Measurements from ENCODE around the gene CFAP221.

Gene CFAP221

GRCh38 chr2:119544075-119544938, at the start of gene CFAP221:
Gene CFAP221, plus strand, starts transcription at chr2:119544449. Its CDS starts 1,683 bp downstream, at chr2:119546132.
- Histone ChIP-seq H3K9ac (ENCODE audit: low read length) (peak within 1 kb of the TSS; percentile 67), H3K36me3 (ENCODE audit: control insufficient read depth, low read depth, low read length) (no peaks in the 10 kb centered on the region), H3K27me3 (ENCODE audit: control insufficient read depth, insufficient read depth, low read length) (peaks cover 20% of the 10 kb centered on the region), H3K4me1 (ENCODE audit: control insufficient read depth, low read depth, low read length) (peaks cover 4% of the 10 kb centered on the region), H3K4me3 (ENCODE audit: low read length) (peak within 1 kb of the TSS; percentile 72), H3K9me3 (ENCODE audit: control insufficient read depth, low read depth, low read length) (no peaks in the 10 kb centered on the region), H3K27ac (ENCODE audit: low read length) (peak within 1 kb of the TSS; percentile 55)

GRCh38 chr2:119495948-119496347, 48.3 kb upstream of the CFAP221 start:
- Histone ChIP-seq H3K27me3 (ENCODE audit: control insufficient read depth, insufficient read depth, low read length) (no peaks in the 10 kb centered on the region), H3K36me3 (ENCODE audit: control insufficient read depth, low read depth, low read length) (no peaks in the 10 kb centered on the region), H3K4me1 (ENCODE audit: control insufficient read depth, low read depth, low read length) (peaks cover 4% of the 10 kb centered on the region), H3K4me3 (ENCODE audit: low read length) (no peak overlapping the region), H3K9me3 (ENCODE audit: control insufficient read depth, low read depth, low read length) (peaks cover 13% of the 10 kb centered on the region), H3K9ac (ENCODE audit: low read length) (no peak overlapping the region), H3K27ac (ENCODE audit: low read length) (no peak overlapping the region)

- H3K27me3 ChIP-seq (ENCODE audit: control insufficient read depth, insufficient read depth, low read length): no peaks in the 10 kb centered on the region
Measured at GRCh38 chr2:119496682-119497081, 47.6 kb upstream of the CFAP221 start.

GRCh38 chr2:119508756-119509155, 35.5 kb upstream of the CFAP221 start:
- no peaks in the 10 kb centered on the region for H3K4me1 ChIP-seq (ENCODE audit: control insufficient read depth, low read depth, low read length)
- no peaks in the 10 kb centered on the region for H3K36me3 ChIP-seq (ENCODE audit: control insufficient read depth, low read depth, low read length)
- H3K27me3 ChIP-seq (ENCODE audit: control insufficient read depth, insufficient read depth, low read length): no peaks in the 10 kb centered on the region
- no peak overlapping the region for H3K4me3 ChIP-seq (ENCODE audit: low read length)
- no peak overlapping the region for H3K27ac ChIP-seq (ENCODE audit: low read length)
- H3K9me3 ChIP-seq (ENCODE audit: control insufficient read depth, low read depth, low read length): no peaks in the 10 kb centered on the region
- no peak overlapping the region for H3K9ac ChIP-seq (ENCODE audit: low read length)

More at GRCh38 chr2:119496682-119497081, 47.6 kb upstream of the CFAP221 start:
- Histone ChIP-seq H3K27ac (ENCODE audit: low read length) (no peak overlapping the region), H3K36me3 (ENCODE audit: control insufficient read depth, low read depth, low read length) (no peaks in the 10 kb centered on the region), H3K9ac (ENCODE audit: low read length) (no peak overlapping the region), H3K4me1 (ENCODE audit: control insufficient read depth, low read depth, low read length) (peaks cover 4% of the 10 kb centered on the region), H3K9me3 (ENCODE audit: control insufficient read depth, low read depth, low read length) (peaks cover 17% of the 10 kb centered on the region), H3K4me3 (ENCODE audit: low read length) (no peak overlapping the region)

- Histone ChIP-seq H3K27ac (ENCODE audit: low read length) (no peak overlapping the region), H3K9me3 (ENCODE audit: control insufficient read depth, low read depth, low read length) (no peaks in the 10 kb centered on the region), H3K4me3 (ENCODE audit: low read length) (no peak overlapping the region), H3K36me3 (ENCODE audit: control insufficient read depth, low read depth, low read length) (no peaks in the 10 kb centered on the region), H3K9ac (ENCODE audit: low read length) (no peak overlapping the region), H3K4me1 (ENCODE audit: control insufficient read depth, low read depth, low read length) (no peaks in the 10 kb centered on the region), H3K27me3 (ENCODE audit: control insufficient read depth, insufficient read depth, low read length) (no peaks in the 10 kb centered on the region)
Measured at GRCh38 chr2:119511989-119512388, 32.3 kb upstream of the CFAP221 start.

GRCh38 chr2:119512946-119513345, 31.3 kb upstream of the CFAP221 start:
- Histone ChIP-seq H3K4me1 (ENCODE audit: control insufficient read depth, low read depth, low read length) (no peaks in the 10 kb centered on the region), H3K27me3 (ENCODE audit: control insufficient read depth, insufficient read depth, low read length) (no peaks in the 10 kb centered on the region), H3K9ac (ENCODE audit: low read length) (no peak overlapping the region), H3K27ac (ENCODE audit: low read length) (no peak overlapping the region), H3K4me3 (ENCODE audit: low read length) (no peak overlapping the region), H3K36me3 (ENCODE audit: control insufficient read depth, low read depth, low read length) (no peaks in the 10 kb centered on the region), H3K9me3 (ENCODE audit: control insufficient read depth, low read depth, low read length) (no peaks in the 10 kb centered on the region)

GRCh38 chr2:119513832-119514231, 30.4 kb upstream of the CFAP221 start:
- H3K9ac ChIP-seq (ENCODE audit: low read length): no peak overlapping the region
- no peak overlapping the region for H3K4me3 ChIP-seq (ENCODE audit: low read length)
- no peak overlapping the region for H3K27ac ChIP-seq (ENCODE audit: low read length)
- H3K4me1 ChIP-seq (ENCODE audit: control insufficient read depth, low read depth, low read length): no peaks in the 10 kb centered on the region
- no peaks in the 10 kb centered on the region for H3K27me3 ChIP-seq (ENCODE audit: control insufficient read depth, insufficient read depth, low read length)
- H3K36me3 ChIP-seq (ENCODE audit: control insufficient read depth, low read depth, low read length): no peaks in the 10 kb centered on the region
- no peaks in the 10 kb centered on the region for H3K9me3 ChIP-seq (ENCODE audit: control insufficient read depth, low read depth, low read length)

DNA sequence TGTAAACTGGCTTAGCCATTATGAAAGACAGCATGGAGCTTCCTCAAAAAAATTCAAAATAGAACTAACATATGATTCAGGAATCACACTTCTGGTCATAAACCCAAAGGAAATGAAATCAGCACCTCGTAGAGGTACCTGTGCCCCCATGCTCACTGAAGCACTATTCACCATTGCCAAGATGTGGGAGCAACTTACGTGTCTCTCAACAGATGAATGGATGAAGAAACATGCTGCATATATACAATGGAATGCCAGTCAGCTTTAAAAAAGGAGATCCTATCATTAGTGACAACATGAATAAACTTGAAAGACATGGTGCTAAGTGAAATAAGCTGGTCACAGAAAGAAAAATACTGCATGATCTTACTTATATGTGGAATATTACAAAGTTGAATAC, 28.1 kb upstream of the CFAP221 start:
- H3K9ac ChIP-seq (ENCODE audit: low read length): no peak overlapping the region
- H3K9me3 ChIP-seq (ENCODE audit: control insufficient read depth, low read depth, low read length): no peaks in the 10 kb centered on the region
- peaks cover 4% of the 10 kb centered on the region for H3K27me3 ChIP-seq (ENCODE audit: control insufficient read depth, insufficient read depth, low read length)
- no peak overlapping the region for H3K27ac ChIP-seq (ENCODE audit: low read length)
- no peak overlapping the region for H3K4me3 ChIP-seq (ENCODE audit: low read length)
- H3K4me1 ChIP-seq (ENCODE audit: control insufficient read depth, low read depth, low read length): no peaks in the 10 kb centered on the region
- no peaks in the 10 kb centered on the region for H3K36me3 ChIP-seq (ENCODE audit: control insufficient read depth, low read depth, low read length)

GRCh38 chr2:119517433-119517832, 26.8 kb upstream of the CFAP221 start:
- no peaks in the 10 kb centered on the region for H3K4me1 ChIP-seq (ENCODE audit: control insufficient read depth, low read depth, low read length)
- no peak overlapping the region for H3K27ac ChIP-seq (ENCODE audit: low read length)
- no peaks in the 10 kb centered on the region for H3K36me3 ChIP-seq (ENCODE audit: control insufficient read depth, low read depth, low read length)
- no peak overlapping the region for H3K4me3 ChIP-seq (ENCODE audit: low read length)
- H3K27me3 ChIP-seq (ENCODE audit: control insufficient read depth, insufficient read depth, low read length): peaks cover 17% of the 10 kb centered on the region
- H3K9me3 ChIP-seq (ENCODE audit: control insufficient read depth, low read depth, low read length): no peaks in the 10 kb centered on the region
- no peak overlapping the region for H3K9ac ChIP-seq (ENCODE audit: low read length)

DNA sequence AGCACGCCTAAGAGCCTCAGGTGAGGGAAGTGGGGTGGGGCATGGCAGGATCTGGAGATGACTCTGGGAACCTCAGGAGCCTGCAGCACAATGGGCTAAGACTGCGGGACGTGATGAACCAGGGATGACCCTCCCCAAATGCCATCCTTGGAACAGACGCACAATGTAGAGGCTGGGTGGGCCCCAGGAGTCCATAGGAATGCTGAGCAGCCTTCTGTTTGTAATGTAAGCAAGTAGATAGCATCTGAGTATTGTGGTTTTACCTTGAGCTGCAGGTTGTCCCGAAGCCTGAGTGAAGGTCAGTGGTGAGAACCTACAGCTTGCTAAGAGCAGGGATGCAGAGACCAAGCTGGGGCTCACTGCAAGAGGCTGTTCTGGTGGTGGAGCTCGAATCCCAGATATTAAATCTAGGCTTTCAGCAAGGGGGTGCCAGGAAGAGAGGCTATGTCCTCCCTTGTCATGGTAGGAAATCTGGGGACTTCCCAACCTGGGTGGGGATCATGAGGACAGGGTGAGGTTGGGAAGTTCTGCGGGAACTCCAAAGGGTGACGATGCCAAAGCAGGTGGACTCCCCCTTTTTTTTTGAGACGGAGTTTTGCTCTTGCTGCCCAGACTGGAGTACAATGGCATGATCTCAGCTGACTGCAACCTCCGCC, 25.7 kb upstream of the CFAP221 start:
- no peak overlapping the region for H3K27ac ChIP-seq (ENCODE audit: low read length)
- no peak overlapping the region for H3K4me3 ChIP-seq (ENCODE audit: low read length)

GRCh38 chr2:119519057-119519408, 25.2 kb upstream of the CFAP221 start:
- no peak overlapping the region for H3K27ac ChIP-seq (ENCODE audit: low read length)
- H3K36me3 ChIP-seq (ENCODE audit: control insufficient read depth, low read depth, low read length): no peaks in the 10 kb centered on the region
- H3K4me1 ChIP-seq (ENCODE audit: control insufficient read depth, low read depth, low read length): peaks cover 5% of the 10 kb centered on the region
- H3K9me3 ChIP-seq (ENCODE audit: control insufficient read depth, low read depth, low read length): no peaks in the 10 kb centered on the region
- H3K9ac ChIP-seq (ENCODE audit: low read length): no peak overlapping the region
- H3K4me3 ChIP-seq (ENCODE audit: low read length): no peak overlapping the region
- H3K27me3 ChIP-seq (ENCODE audit: control insufficient read depth, insufficient read depth, low read length): peaks cover 33% of the 10 kb centered on the region

More for the DNA sequence above, 25.7 kb upstream of the CFAP221 start:
- H3K27me3 ChIP-seq (ENCODE audit: control insufficient read depth, insufficient read depth, low read length): peaks cover 28% of the 10 kb centered on the region
- H3K36me3 ChIP-seq (ENCODE audit: control insufficient read depth, low read depth, low read length): no peaks in the 10 kb centered on the region
- H3K4me1 ChIP-seq (ENCODE audit: control insufficient read depth, low read depth, low read length): peaks cover 1% of the 10 kb centered on the region
- no peaks in the 10 kb centered on the region for H3K9me3 ChIP-seq (ENCODE audit: control insufficient read depth, low read depth, low read length)
- H3K9ac ChIP-seq (ENCODE audit: low read length): no peak overlapping the region

Measured in iPS-18a (cell line).